ENCODE measurements around the gene DEFB131A. TPM values are rescaled to one million over a fixed set of nuclear protein-coding genes. Genes with fewer than 3 reads are reported as not detected.
"Not testable (repeated sequence)": the region's sequence is repeated elsewhere in the genome, so short reads cannot be mapped to it uniquely, and the experiment has no call there.

Gene DEFB131A
- not detected in 2 replicates for total RNA-seq

DNA sequence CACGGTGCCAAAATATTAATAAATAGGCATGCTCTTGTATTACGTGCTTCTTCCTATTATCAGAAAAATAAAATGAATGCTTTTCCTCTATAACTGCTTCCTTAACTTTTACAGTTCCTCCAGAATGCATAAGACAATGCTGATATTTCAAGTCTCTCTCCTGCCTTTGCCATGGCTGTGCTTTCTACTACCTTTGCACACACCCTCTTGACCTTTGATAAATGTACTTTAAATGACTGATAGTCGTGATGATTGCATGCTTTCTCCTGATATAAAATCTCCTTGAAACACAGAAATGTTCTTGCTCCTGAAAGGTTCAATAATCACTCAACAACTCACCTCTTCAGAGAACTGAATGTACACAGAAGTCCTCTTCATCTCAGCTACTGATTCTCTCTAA, at the start of gene DEFB131A:
TSS of gene DEFB131A (plus strand) at position 301 of the 400 bp plus-strand sequence. CDS start 120 bp downstream, outside the sequence.
- not testable (repeated sequence) for DNase-seq (ENCODE audit: low read depth in 2 of 2)

- not testable (repeated sequence) for DNase-seq (ENCODE audit: low read depth in 2 of 2)
Measured at GRCh38 chr4:9405774-9406173, 38.4 kb upstream of the DEFB131A start.

DNA sequence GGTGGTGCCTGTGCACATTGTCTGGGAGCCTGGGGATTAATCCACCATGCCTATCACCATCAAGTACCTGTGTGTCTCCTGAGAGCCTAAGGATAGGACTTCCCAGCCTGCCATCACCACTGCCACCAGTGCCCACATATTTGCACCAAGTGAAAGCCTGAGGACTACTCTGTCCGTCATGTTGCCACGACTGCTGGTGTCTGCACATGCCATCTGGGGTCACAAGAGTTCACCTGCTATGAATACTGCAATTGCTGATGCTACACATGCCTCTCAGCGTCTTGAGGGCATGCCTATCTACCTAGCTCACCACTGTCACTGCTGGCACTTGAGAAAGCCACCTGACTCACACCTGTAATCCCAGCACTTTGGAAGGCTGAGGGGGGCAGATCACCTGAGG, 37.7 kb upstream of the DEFB131A start:
- DNase-seq (ENCODE audit: low read depth in 2 of 2): not testable (repeated sequence)

GRCh38 chr4:9409793-9410192, 34.4 kb upstream of the DEFB131A start:
- no peak for DNase-seq (ENCODE audit: low read depth in 2 of 2)

DNA sequence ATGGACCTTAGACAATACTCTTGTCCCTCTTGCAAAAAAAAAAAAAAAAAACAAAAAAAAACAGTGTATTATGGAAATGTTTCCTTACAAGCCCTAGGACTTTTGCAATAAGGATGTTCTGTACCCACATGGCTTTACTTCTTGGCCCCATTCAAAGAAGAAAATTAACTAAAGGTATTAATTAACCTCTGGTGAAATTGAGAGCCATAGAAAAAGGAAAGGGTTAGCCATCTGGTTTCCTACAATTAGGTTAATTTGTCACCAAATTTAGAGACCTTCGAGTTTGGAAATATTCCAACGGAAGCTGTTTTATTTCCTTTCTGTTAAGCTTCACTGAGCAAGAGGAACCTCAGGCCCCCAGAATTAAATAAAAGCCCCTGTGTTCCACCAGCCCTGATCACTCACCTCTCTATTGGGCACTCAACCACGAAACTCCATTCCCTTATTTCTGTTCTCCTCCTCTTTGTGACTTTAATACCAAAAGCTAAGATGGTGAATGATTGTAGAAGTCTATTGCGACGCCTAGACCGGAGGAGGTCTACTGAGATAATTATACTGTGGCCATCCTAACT, 22.2 kb upstream of the DEFB131A start:
- DNase-seq (ENCODE audit: low read depth in 2 of 2): not testable (repeated sequence)

DNA sequence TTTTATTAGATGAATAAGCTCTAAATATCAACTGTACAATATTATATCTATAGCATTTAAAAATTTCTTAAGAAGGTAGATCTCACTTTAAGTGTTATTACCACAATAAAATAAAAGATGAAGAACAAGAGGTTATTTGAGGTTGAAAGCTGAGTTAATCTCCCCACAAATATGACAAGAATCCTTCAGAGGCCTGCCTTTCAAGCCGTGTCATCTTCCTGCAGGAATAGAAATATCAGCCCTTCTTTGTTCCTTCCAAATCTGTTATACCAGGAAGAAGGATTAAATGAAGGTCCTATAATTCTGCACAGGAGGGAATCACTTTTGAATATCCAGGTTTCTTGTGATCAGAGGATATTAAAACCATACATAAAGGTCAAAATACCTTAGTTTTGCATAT, 18.3 kb upstream of the DEFB131A start:
- DNase-seq (ENCODE audit: low read depth in 2 of 2): not testable (repeated sequence)

- DNase-seq (ENCODE audit: low read depth in 2 of 2): not testable (repeated sequence)
Measured at GRCh38 chr4:9430061-9430460, 14.2 kb upstream of the DEFB131A start.

- DNase-seq (ENCODE audit: low read depth in 2 of 2): not testable (repeated sequence)
Measured at GRCh38 chr4:9433320-9433719, 10.9 kb upstream of the DEFB131A start.

GRCh38 chr4:9436728-9437127, 7.5 kb upstream of the DEFB131A start:
- DNase-seq (ENCODE audit: low read depth in 2 of 2): not testable (repeated sequence)

DNA sequence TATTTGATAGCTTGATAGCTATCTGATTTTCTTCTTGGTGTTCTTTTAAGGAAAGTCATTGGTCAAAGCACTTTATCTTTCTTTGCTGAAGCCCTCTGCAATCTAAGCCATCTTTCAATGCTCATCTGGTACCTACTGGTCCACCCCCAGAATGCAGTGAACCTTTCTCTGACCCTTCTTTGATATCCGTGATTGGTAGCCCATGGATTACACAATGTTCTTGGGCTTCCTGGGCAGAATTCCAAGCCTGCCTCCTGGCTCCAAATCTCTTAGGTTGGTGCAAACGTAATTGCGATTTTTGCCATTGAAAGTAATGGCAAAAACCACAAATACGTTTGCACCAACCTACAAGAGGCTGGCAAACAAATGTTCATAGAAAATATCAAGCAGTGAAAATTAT, 1.9 kb upstream of the DEFB131A start:
- DNase-seq (ENCODE audit: low read depth in 2 of 2): not testable (repeated sequence)

GRCh38 chr4:9444681-9445080, 467 bp downstream of the DEFB131A start:
- not testable (repeated sequence) for DNase-seq (ENCODE audit: low read depth in 2 of 2)

DNA sequence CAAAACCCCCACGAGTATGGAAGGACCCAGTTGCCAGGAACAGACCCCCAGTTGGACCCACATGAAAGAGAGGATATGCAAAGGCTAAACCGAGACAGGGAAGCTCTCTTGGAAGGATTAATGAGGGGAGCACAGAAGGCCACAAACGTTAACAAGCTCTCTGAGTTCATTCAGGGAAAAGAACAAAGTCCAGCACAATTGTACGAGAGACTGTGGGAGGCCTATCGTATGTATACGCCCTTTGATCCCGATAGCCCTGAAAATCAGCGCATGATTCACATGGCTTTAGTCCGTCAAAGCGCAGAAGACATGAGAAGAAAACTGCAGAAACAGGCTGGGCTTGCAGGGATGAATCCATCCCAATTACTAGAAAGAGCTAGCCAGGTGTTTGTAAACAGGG, 8.0 kb downstream of the DEFB131A start:
- DNase-seq (ENCODE audit: low read depth in 2 of 2): not testable (repeated sequence)

GRCh38 chr4:9454284-9454683, 10.1 kb downstream of the DEFB131A start:
- DNase-seq (ENCODE audit: low read depth in 2 of 2): not testable (repeated sequence)

DNA sequence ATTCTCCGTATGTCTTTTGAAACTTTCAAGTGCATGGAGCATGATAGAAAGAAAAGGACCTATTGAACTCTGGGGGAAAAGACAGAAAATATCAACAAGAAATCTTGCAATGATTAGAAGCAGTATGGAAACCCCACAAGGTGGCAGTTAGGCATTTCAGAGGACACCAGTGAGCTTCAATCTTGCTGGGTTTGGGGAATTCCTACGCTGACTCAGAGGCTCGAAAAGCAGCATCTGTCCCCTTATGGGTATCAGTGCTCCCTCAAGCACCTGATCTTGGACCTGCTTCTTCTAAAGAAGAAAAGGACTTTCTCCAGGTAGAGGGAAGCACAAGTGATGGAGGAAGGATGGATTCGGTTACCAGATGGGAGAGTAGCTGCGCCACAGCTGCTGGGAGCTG, 10.8 kb downstream of the DEFB131A start:
- not testable (repeated sequence) for DNase-seq (ENCODE audit: low read depth in 2 of 2)

- not testable (repeated sequence) for DNase-seq (ENCODE audit: low read depth in 2 of 2)
Measured at GRCh38 chr4:9479466-9479865, 35.3 kb downstream of the DEFB131A start.

GRCh38 chr4:9480066-9480465, 35.9 kb downstream of the DEFB131A start:
- not testable (repeated sequence) for DNase-seq (ENCODE audit: low read depth in 2 of 2)

DNA sequence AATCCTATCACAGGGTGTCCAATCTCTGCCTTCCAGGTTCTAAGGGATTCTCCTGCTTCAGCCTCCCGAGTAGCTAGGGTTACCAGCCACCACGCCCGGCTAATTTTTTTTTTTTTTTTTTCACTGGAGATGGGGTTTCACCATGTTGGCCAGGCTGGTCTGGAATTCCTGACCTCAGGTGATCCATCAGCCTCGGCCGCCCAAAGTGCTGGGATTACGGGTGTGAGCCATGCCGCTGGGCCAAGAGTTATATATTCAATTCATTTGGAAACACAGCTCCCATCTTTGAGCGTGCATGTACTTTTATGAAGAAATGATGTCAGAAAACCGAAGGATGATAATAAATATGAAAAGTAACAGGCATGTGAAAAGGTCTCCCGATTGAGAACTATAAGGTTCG, 38.7 kb downstream of the DEFB131A start:
- DNase-seq (ENCODE audit: low read depth in 2 of 2): not testable (repeated sequence)

DNA sequence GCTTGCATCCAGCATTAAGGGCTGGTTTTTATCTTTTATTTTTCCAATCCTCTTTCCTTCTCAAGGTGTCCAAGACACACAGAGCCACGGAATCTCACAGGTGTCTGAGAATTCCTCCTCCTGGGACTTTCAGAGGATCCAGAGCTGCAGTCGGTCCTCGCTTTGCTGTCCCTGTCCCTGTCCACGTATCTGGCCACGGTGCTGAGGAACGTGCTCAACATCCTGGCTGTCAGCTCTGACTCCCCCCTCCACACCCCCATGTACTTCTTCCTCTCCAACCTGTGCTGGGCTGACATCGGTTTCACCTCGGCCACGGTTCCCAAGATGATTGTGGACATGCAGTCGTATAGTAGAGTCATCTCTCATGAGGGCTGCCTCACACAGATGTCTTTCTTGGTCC, 39.5 kb downstream of the DEFB131A start:
- not testable (repeated sequence) for DNase-seq (ENCODE audit: low read depth in 2 of 2)

- DNase-seq (ENCODE audit: low read depth in 2 of 2): not testable (repeated sequence)
Measured at GRCh38 chr4:9486880-9487279, 42.7 kb downstream of the DEFB131A start.

GRCh38 chr4:9488796-9489195, 44.6 kb downstream of the DEFB131A start:
- DNase-seq (ENCODE audit: low read depth in 2 of 2): not testable (repeated sequence)

DNA sequence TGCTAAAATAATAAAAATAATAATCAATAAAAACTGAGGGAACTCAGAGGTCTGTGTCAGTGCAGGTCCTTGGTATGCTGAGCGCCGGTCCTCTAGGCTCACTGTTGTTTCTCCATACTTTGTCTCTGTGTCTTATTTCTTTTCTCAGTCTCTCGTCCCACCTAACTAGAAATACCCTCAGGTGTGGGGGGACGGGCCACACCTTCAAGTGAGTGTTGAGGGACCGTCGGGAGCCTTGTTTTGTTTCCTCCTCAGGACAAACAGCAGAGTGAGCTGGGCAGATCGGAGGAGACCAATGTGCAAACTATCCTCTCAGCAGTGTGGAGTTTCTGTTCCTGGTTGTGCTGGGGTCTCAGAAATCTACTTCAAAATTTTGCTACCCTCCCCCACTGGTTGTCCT, 46.3 kb downstream of the DEFB131A start:
- DNase-seq (ENCODE audit: low read depth in 2 of 2): not testable (repeated sequence)

DNA sequence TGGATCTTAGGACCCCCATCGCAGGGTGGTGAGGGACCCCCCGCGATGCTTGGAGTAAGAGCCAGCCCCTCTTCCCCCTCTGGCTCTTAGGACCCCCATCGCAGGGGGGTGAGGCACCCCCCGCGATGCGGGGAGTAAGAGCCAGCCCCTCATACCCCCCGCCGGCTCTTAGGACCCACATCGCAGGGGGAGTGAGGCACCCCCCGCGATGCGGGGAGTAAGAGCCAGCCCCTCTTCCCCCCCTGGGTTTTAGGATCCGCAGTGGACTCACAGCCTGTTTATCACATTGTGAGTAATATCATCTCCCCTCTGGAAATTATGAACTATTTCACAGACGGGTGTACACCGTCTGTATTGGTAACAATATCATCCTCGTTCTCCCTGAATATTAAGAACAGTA, 46.8 kb downstream of the DEFB131A start:
- DNase-seq (ENCODE audit: low read depth in 2 of 2): not testable (repeated sequence)

GRCh38 chr4:9493589-9493988, 49.4 kb downstream of the DEFB131A start:
- not testable (repeated sequence) for DNase-seq (ENCODE audit: low read depth in 2 of 2)

Data from lung microvascular endothelial cell (primary cell).